ENCODE measurements around the gene AFAP1L2.

The AFAP1L2 gene

DNA sequence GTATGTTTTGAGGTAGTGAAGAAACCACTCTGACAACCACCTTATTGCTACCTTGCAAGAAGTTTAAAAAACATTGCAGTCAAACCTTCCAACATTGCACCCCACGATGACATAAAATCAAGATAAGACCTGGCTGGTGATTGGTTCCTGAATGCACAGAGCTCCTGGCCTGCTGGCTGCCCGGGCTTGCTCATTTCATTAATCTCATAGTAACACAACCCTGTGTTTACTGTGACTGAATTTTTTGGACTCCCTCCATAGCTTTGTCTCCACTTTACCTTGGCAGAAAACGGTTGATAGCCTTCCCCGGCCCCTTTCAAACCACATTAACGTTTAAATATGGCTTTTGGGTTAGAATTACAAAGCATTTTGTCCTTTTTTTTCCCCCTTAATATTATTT, 137.8 kb downstream of the AFAP1L2 start:
- DNase-seq (ENCODE audit: low spot score) = no peak

DNA sequence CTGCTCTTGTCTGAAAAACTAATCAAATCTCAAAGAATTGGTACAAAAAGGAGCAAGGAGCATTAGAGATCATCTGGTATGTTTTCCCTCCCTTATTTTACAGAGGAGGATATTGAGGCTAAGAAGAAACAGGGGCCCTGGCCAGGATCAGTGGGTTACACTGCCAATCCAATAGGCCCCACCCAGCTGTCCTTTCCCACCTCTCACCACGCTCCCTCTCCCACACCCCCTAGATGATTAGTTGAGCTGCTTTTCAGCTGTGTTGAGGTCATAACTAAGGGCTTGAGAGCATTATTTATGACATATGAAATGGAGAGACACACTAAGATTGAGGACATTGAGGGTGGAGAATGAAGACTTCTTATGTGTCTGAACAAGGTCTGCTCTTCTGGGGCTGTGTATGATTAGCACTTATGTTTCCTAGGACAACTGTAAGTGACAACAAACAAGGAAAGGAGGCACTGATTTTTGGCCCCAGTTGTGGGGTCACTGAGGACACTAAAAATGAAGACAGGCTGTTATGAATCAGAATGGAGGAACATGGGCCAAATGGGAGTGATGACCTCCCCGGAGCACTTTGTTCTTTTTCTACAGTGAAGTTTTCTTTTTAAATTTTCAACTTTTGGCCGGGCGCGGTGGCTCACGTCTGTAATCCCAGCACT, 138.8 kb downstream of the AFAP1L2 start:
- no peak for DNase-seq (ENCODE audit: low spot score)

DNA sequence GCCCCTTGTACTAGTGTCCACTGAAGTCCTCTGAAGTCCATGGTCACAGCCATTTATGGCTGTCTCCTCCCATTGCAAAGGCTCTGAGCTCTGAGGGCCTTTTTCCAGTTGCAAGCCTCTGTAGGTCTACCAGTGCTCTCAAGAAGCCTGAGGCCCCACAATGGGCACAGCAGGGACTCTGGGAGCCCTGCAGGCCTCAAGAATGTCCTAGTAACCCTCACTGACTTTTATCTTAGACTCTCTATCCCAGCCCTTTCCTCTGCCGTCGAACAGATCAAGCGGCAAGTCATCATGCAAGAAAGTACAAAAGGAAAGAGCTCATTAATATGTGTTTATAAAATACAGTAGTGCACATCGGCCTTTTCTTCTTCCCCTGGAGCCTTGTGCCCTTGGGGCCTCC, 141.8 kb downstream of the AFAP1L2 start:
- no peak for DNase-seq (ENCODE audit: low spot score)

GRCh38 chr10:114261076-114261475, 143.2 kb downstream of the AFAP1L2 start:
- DNase-seq (ENCODE audit: low spot score) = no peak

- no peak for DNase-seq (ENCODE audit: low spot score)
Observed at GRCh38 chr10:114260366-114260765, 143.9 kb downstream of the AFAP1L2 start.

DNA sequence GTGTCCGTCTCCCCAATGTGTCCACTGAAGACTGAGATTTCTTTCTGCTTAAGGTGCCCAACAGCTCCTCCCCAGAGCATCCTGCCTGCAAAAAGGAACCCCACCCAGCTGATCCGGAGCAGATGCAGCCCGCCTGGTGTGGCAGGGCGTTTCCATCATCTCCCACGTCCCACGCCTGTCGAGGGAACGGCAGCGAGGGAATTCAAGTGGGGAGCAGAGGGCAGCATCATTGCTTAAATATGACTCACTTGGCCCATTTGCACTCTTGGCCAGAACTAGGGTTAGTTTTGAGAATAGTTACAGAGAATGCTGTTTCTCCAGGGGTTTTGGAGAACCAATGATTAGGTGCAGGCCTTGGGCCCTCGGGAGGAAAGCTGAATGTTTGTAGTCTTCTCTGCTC, 144.5 kb downstream of the AFAP1L2 start:
- DNase-seq (ENCODE audit: low spot score) = no peak

- no peak for DNase-seq (ENCODE audit: low spot score)
Observed at GRCh38 chr10:114258274-114258840, 145.9 kb downstream of the AFAP1L2 start.

DNA sequence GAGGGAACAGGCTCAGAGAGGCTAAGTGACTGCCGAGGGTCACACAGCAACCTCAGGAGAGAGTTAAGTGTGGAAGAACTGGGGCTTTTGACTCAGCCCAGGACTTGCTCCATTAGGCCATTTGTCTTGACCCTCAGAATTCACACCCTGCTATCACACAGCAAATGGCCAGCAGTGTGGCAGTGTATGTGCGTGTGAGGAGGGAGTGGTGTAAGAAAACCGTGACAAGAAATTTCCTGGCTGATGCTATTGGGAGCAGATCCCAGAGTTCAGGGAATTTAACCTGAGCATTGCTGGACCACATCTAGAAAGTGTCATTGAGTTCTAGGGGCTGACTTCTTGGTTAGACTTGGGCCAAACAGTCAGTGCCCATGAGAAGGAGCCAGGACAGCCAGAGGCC, 146.8 kb downstream of the AFAP1L2 start:
- no peak for DNase-seq (ENCODE audit: low spot score)

DNA sequence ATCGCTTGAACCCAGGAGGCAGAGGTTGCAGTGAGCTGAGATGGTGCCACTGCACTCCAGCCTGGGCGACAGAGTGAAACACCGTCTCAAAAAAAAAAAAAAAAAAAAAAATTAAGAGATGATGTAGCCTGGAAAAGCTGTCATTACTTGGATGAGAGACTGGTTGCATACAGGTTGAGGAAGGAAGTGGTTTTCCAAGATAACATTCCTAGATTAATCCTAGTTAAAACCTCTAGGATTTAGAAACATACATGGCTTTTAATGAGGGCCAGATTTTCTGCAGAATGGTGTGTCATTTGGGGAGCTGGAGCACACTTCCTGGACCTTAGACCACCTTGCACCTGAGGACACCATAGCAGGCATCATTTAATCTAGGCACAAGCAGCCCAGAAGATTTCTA, 147.5 kb downstream of the AFAP1L2 start:
- DNase-seq (ENCODE audit: low spot score) = no peak

DNA sequence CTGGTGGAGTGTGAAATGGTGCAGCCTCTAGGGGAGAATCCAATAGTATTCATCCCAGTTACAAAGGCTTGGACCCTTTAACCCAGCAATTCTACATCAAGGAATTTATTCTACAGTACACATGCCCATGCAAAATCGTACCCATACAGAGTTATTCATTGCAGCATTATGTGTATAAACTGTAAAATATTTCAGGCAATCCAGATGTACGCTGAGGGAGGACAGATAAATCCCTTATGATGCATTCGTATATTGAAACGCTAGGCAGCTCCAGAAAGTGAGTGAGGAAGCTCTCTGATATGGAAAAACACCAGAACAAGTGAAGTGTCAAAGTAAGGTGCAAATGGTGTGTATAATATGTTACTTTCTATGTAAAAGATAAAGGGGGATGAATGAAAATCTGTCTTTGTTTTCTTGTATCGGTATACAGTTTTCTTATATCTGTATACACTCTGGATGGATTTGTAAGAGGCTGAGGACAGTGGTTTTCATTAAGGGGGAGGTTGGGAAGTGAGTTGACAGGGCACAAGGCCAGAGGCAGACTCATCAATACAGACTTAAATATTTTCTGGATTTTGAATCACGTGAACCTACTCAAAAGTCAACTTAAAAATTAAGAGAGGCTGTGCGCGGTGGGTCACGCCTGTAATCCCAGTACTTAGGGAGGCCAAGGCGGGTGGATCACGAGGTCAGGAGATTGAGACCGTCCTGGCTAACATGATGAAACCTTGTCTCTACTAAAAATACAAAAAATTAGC, 148.1 kb downstream of the AFAP1L2 start:
- DNase-seq (ENCODE audit: low spot score) = no peak

DNA sequence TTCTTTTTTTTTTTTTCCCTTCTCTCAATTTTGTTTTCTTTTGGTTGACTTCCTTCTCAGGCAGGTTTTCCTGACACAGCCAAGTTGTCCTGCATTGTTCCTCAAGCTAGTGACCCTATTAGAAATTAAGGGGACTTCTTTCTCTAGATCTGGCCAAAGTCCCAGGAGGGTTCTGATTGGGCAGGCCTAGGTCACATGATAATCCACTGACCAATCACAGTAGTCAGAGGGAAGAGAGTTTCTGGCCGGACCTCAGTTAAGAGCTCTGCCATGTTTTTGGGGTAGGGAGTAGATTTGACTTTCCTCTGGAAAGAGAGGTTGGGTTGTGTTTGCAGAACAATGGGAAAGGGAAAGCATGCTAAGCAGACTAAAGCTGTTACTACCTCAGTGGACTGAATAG, 149.1 kb downstream of the AFAP1L2 start:
- no peak for DNase-seq (ENCODE audit: low spot score)

DNA sequence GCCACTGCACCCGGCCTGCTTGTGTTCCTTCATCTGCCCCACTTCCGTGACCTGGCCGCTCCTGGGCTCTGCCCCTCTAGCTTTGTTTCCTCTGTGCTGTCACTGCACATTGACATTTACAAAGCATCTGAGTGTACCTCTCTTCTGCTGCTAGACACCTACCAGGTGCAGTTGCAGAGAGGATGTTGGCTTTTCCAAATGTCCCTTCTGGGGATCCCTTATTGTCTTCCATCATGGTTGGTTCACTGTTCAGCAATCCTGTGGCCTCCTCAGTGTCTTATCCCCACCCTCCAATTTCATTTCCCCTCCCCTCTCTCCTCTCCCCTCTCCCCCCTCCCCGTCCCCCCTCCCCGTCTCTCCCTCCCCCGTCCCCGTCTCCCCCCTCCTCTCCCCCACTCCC, 151.4 kb downstream of the AFAP1L2 start:
- no peak for DNase-seq (ENCODE audit: low spot score)

DNA sequence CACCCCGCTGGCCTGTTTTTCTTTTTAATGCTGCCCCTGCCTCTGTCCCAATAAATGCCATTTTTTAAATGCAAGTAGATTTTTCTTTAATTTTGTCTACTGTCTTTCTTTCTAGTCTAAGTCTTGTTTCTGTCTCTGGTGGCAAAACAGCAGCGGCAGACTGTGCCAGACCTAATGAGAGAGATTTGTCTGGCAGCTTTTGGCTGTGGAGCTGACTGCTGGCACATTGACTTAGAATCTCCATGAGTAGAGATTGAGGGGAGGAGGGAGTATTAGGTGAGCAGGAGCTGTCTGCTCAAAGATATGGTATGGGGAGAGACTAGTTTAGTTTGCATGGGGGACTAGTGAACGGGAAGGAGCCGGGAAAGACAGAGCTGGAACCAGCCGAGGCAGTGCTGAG, 152.2 kb downstream of the AFAP1L2 start:
- DNase-seq (ENCODE audit: low spot score) = no peak

- DNase-seq (ENCODE audit: low spot score) = no peak
Observed at GRCh38 chr10:114250716-114251115, 153.6 kb downstream of the AFAP1L2 start.

GRCh38 chr10:114250236-114250635, 154.1 kb downstream of the AFAP1L2 start:
- no peak for DNase-seq (ENCODE audit: low spot score)

GRCh38 chr10:114246679-114247305, 157.5 kb downstream of the AFAP1L2 start:
- no peak for DNase-seq (ENCODE audit: low spot score)

GRCh38 chr10:114245121-114245791, 159.0 kb downstream of the AFAP1L2 start:
- DNase-seq (ENCODE audit: low spot score) = no peak

Data from cerebellar cortex (tissue), 1 donor.